Upper lobe of right lung (tissue), 1 donor: ENCODE data around the gene CACHD1. TPM values are rescaled to one million over a fixed set of nuclear protein-coding genes. Genes with fewer than 3 reads are reported as not detected.

ENCODE experiments used
- ATAC-seq: fragments of 200-7000 bp; cut with Tn5 transposase; one replicate; pipeline ENCODE4 v1.9.1; 2020; ENCODE audit warnings: mild to moderate bottlenecking, moderate library complexity
- DNase-seq: peaks from one replicate; pipeline ENCODE4 v3.0.0-alpha.2; 2020
- H3K27ac ChIP-seq: fragments of 200-600 bp; one replicate; pipeline ENCODE4 v1.8.0; 2022
- H3K27me3 ChIP-seq: fragments of 200-600 bp; one replicate; pipeline ENCODE4 v1.8.0; 2022; ENCODE audit warnings: mild to moderate bottlenecking
- H3K36me3 ChIP-seq: fragments of 200-600 bp; one replicate; pipeline ENCODE4 v1.8.0; 2022
- H3K4me1 ChIP-seq: fragments of 200-600 bp; one replicate; pipeline ENCODE4 v1.8.0; 2022
- H3K4me3 ChIP-seq: fragments of 200-600 bp; one replicate; pipeline ENCODE4 v1.8.0; 2022; ENCODE audit warnings: mild to moderate bottlenecking
- H3K9me3 ChIP-seq: fragments of 200-600 bp; one replicate; pipeline ENCODE4 v1.8.0; 2022
- intact Hi-C: fragments of 100-400 bp; cut with DNase I; formaldehyde crosslinking; loops from one replicate; pipeline ENCODE4 v1.11.0; 2022
- total RNA-seq: library from RNA; stranded (reverse); fragmentation: NEBNext Ultra II Directional; extraction: Animal tissue kit (Norgen Biotek cat#: 25700); gene quantifications from one replicate; pipeline ENCODE4 v1.2.1, GENCODE V29; 2021
- TF ChIP-seq, protein P1 (sequence below): fragments of 200-600 bp; IDR thresholded peaks from one replicate; pipeline ENCODE4 v1.8.0; 2022; ENCODE audit warnings: antibody characterized with exemption
- donor health status: DM: no; HTN: yes; CAD: no; lungs with severe emphysema.

Gene CACHD1
- total RNA-seq, 1 donor from 2014 or later: 31.8 TPM

- TF ChIP-seq, protein P1, sequence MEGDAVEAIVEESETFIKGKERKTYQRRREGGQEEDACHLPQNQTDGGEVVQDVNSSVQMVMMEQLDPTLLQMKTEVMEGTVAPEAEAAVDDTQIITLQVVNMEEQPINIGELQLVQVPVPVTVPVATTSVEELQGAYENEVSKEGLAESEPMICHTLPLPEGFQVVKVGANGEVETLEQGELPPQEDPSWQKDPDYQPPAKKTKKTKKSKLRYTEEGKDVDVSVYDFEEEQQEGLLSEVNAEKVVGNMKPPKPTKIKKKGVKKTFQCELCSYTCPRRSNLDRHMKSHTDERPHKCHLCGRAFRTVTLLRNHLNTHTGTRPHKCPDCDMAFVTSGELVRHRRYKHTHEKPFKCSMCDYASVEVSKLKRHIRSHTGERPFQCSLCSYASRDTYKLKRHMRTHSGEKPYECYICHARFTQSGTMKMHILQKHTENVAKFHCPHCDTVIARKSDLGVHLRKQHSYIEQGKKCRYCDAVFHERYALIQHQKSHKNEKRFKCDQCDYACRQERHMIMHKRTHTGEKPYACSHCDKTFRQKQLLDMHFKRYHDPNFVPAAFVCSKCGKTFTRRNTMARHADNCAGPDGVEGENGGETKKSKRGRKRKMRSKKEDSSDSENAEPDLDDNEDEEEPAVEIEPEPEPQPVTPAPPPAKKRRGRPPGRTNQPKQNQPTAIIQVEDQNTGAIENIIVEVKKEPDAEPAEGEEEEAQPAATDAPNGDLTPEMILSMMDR: no peak
- Histone ChIP-seq H3K4me3 (no peak overlapping the region), H3K27me3 (no peaks in the 10 kb centered on the region), H3K36me3 (no peaks in the 10 kb centered on the region), H3K4me1 (no peaks in the 10 kb centered on the region), H3K27ac (no peak overlapping the region), H3K9me3 (no peaks in the 10 kb centered on the region)
- ATAC-seq: no peak
- no peak for DNase-seq
- intact Hi-C loops: no loop called here
These were observed 43.2 kb upstream of the CACHD1 start for GRCh38 chr1:64426681-64427080.

DNA sequence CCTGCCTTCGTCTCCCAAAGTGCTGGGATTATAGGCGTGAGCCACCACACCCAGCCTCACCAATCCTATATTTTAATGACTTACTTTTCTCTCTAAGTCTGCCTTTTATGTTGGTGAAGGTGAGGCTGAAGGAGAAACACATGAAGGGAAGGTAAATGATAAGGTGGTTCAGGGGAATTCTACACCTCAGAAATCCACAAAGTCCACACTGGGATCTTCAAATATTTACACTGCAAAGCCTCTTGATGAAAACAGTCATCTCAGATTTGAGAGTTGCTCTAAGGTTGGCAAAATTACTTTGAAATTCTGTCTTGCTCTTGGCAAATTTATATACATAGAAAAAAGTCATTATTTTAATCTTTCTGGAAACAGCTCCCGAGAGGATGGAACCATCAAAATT is 42.0 kb upstream of the CACHD1 start:
- ATAC-seq (no peak), DNase-seq (no peak)
- Histone ChIP-seq H3K4me1 (no peaks in the 10 kb centered on the region), H3K27me3 (no peaks in the 10 kb centered on the region), H3K27ac (no peak overlapping the region), H3K36me3 (no peaks in the 10 kb centered on the region), H3K9me3 (no peaks in the 10 kb centered on the region), H3K4me3 (no peak overlapping the region)
- TF ChIP-seq, protein P1: no peak
- intact Hi-C loops: no loop called here

DNA sequence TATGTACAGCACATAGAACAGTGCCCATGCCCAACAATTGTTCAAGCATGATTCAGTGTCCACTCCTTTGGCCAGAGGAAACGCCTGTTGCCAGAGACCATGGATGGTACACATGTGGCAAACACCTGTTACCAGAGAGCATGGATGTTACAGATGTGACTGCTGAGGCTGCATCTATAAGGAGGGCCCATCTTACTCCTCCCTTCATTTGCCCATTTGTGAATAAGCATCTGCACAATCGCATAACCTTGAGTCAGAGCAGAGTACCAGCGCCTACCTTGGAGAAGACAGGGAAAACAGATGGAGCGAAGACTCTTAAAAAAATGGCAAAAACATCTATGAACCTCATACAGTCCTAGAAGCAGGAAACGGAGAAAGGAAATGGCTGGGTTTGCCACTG is 36.6 kb upstream of the CACHD1 start:
- no peak for DNase-seq
- intact Hi-C loops: no loop called here
- ATAC-seq: no peak
- TF ChIP-seq, protein P1: no peak
- no peaks in the 10 kb centered on the region for H3K27me3 ChIP-seq
- H3K36me3 ChIP-seq: no peaks in the 10 kb centered on the region
- no peaks in the 10 kb centered on the region for H3K9me3 ChIP-seq
- no peak overlapping the region for H3K4me3 ChIP-seq
- no peak overlapping the region for H3K27ac ChIP-seq
- no peaks in the 10 kb centered on the region for H3K4me1 ChIP-seq

- no peak for DNase-seq
- TF ChIP-seq, protein P1: no peak
- H3K36me3 ChIP-seq: no peaks in the 10 kb centered on the region
- H3K9me3 ChIP-seq: no peaks in the 10 kb centered on the region
- no peak for ATAC-seq
- no peaks in the 10 kb centered on the region for H3K27me3 ChIP-seq
- H3K27ac ChIP-seq: no peak overlapping the region
- H3K4me1 ChIP-seq: no peaks in the 10 kb centered on the region
- intact Hi-C loops: no loop called here
- no peak overlapping the region for H3K4me3 ChIP-seq
These were observed 36.2 kb upstream of the CACHD1 start for GRCh38 chr1:64433747-64434146.

- Histone ChIP-seq H3K9me3 (no peaks in the 10 kb centered on the region), H3K4me1 (no peaks in the 10 kb centered on the region), H3K27ac (no peak overlapping the region), H3K36me3 (no peaks in the 10 kb centered on the region), H3K4me3 (no peak overlapping the region), H3K27me3 (no peaks in the 10 kb centered on the region)
- intact Hi-C loops: no loop called here
- ATAC-seq (no peak), DNase-seq (no peak)
- TF ChIP-seq, protein P1: no peak
These were observed 34.9 kb upstream of the CACHD1 start for GRCh38 chr1:64435000-64435399.

DNA sequence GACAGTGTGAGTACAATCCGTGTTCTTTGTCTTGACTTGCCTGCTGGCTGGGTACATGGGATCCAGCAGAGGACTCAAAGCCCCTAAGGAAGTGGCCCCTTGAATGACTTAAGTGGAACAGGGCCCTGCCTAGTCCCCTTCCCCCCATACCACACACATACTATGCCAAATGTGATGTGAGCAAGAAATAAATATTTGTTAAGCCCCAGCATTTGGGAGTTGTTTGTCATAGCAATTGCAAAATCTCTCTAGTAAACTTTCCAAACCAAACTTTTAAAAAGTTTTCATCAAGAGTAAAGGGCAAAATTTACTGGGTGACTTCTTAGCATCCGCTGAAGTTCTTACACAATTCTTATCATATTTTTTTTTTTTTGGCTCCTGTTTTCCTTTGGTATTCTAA is 32.5 kb upstream of the CACHD1 start:
- Histone ChIP-seq H3K27me3 (no peaks in the 10 kb centered on the region), H3K36me3 (no peaks in the 10 kb centered on the region), H3K27ac (no peak overlapping the region), H3K4me1 (no peaks in the 10 kb centered on the region), H3K9me3 (no peaks in the 10 kb centered on the region), H3K4me3 (no peak overlapping the region)
- TF ChIP-seq, protein P1: no peak
- intact Hi-C loops: no loop called here
- DNase-seq (no peak), ATAC-seq (no peak)
